GM11168 (cell line): ENCODE results near the gene DUSP10.

Experiments
- in situ Hi-C: fragments of 300-500 bp; cut with MboI; formaldehyde crosslinking; loops from one replicate; pipeline ENCODE4 v1.12.0; 2022; ENCODE audit warnings: low sequenced_read_pairs; ENCODE audit not compliant: unreplicated experiment

DUSP10 gene

DNA sequence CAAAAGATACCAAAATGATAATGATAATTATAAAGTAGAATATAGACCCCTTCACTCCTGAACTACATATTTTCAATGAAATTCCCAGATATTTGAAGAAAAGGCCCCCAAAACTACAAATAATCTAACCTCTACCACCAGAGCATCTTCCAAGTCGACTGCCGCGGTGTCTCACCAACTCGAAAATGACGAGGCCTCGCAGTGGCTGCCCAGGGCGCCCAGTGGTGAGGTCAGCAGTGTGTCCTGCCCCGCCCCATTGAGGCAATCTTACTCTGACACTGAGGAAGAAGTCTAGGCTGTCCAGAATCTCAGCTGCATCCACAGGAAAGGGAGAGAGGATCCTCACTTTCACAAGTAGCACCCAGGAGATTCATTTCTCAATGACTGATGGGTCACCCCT lies 5.2 kb downstream of the DUSP10 start:
- in situ Hi-C loops, result no loop called here

DNA sequence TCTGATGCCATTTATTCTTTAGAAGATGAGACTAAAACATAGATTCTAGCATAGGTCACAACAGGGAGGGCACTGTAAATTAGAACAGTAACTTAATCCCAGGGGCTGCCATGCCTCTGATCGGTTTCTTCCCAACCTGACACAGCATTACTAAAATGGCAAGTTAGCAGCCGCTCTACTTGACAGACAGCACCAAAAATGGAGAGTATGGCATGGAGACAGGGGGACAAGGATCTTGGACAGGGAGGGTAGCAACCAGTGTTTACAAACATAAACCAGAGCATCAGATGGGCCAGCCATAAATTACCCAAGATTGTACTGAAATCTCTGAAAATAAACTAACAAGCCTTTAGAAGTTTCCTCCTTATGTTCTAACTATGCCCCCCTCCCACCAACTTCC lies 5.9 kb downstream of the DUSP10 start:
- in situ Hi-C loops, result no loop called here

DNA sequence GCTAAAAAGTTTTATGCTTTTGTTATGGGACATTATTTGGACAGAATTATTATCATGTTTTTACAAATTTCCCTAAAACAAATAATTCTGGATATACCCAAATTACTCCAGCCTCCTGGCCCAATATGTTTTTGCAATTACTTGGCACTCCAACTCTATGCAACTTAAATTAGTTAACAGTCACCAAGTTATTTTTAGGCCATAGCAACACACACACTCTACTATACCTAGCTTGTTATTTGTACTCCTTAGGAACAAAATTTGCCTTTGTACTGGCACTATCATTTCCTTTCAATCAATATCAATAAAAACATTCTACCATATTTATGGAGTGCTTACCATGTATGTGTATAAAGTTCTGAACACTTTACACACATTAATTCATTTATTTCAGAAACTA lies 7.7 kb downstream of the DUSP10 start:
- in situ Hi-C loops, result no loop called here

DNA sequence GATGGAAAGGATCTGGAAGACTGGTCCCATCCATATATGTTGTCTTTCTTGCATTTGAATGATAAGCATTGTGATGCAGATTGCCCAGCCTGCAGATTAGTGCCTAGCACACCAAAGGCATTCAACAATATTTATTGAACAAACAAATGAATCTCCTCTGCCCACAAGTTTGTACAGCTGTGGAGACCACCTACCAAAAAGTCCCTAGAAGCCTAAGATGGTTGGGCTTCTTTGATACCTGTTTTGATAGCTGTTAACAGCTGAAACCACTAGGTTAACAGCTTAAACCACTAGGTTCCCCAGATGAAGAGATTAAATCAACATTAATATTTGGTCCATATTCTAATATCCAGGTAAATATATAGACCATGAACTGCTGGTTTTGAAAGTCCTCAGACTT lies 9.8 kb downstream of the DUSP10 start:
- in situ Hi-C loops, result no loop called here

DNA sequence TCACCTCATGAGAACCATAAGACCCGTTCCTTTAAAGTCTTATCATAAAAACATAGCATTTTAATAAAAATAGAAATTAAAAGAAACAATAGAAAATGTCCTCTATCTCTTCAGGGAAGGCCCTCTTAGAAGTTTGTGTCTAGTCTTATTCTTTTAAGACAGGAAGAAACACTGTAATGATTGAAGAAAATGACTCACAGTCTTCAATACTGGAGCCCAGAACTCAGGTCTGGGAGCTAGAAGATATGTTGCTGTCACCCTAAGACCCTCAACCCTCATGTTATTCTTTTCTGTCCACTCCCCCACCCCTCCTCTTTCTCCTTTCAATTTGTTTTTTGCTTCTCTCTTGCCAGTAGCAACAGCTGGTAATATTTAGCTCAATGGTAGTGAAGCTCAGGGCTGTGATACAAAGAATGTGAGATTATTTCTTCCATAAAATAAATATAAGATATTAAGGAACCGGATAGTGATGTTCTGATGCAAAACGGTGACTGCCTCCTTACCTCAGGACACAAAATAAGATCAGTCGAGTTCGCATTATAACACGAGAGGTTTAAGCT lies 12.0 kb downstream of the DUSP10 start:
- in situ Hi-C loops, result no loop called here

DNA sequence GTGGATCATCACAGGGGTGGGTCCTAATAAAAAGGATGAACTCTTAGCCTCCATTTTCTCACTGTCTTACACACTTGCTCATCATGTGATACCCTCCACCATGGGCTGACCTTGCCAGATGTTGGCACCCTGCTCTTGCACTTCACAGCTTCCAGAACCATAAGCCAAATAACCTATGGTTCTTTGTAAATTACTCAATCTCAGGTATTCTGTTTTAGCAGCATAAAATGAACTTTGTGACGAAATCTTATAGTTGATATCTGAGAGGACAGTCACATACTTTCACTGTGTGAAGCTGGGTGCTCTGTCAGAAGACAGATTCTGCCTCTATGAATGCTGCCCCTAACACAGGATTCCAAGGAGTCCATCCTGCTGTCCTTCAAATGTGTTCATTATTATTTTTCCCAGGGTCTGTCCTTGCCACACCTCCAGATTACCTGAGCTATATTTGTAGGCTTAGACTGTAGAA lies 13.8 kb downstream of the DUSP10 start:
- in situ Hi-C loops, result no loop called here

DNA sequence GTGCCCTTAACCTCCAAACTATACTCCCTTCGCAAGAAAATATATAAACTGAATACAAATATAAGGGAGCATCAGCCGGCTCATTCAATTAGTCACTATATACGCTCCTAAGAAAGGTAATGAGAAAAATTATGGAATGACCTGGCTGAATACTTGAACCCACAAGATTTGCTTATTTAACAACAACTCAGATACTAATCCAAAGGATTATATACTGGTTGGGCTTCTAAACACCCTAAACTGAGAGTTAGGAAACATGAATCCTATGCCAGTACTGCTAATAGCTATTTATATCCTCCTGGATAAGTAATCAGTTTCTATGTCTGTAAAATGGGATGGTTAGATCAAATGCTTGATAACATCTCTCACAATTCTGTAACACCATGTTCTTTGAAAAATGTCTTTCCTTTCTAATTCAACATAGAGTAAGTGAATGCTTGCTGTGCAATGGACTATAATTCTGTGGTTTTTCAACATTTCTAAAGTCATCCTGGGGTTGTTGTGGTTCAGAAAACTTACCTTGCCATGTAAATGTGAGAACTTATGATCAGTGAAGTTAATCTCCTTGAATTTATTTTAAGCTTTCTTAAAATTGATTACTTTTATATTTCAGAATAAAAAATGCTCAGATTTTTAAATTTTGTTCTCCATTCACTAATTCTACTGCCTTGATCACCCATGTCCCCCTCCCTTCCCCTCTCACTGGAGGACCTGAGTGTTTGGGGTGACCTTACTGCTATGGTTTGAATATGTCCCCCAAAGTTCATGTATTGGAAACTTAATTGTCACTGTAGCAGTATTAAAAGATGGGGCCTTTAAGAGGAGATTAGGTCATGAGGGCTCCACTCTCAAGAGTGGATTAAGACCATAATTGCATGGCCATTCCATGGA lies 14.5 kb downstream of the DUSP10 start:
- in situ Hi-C loops, result no loop called here

DNA sequence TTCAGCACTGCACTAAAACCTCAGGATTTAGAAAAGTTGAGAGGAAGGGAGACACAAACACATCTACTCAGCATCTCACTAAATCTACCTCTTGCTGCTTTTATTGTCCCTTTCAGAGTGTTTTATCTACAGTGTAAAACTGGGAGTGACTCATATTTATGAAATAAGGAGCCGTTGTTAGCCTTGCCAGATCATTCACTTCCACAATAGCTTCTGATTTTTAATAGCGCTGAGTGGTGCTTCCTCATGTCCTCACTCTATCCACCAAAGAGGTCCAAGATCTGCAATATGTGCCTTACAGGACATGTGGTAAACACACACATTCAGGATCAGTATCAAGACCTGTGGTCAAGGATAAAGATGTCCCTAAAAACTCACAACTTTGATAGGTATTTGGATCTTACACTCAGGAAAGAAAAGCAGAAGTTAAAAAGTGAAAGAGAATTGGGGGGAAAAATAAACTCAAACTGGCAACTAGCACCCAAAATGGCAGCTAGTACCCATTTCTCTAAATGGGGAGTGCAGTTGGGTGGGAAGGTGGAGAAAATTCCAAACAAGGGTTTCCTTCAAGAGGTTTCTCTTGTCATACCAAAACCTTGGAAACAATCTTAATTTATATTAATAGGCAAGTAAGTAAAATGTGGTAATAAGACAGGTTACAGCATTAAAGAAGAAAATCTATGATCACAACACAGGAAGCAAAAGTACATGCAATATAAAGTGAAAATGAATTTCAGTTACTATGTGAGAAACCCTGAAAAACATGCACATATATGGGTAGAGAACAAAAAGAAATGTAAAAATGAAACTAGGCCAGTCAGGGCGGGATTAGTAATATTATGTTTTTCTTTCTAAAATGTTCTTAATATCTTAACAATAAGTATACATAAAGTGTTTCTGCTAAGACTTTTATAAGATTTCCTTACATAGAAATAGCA lies 15.9 kb downstream of the DUSP10 start:
- in situ Hi-C loops, result no loop called here

DNA sequence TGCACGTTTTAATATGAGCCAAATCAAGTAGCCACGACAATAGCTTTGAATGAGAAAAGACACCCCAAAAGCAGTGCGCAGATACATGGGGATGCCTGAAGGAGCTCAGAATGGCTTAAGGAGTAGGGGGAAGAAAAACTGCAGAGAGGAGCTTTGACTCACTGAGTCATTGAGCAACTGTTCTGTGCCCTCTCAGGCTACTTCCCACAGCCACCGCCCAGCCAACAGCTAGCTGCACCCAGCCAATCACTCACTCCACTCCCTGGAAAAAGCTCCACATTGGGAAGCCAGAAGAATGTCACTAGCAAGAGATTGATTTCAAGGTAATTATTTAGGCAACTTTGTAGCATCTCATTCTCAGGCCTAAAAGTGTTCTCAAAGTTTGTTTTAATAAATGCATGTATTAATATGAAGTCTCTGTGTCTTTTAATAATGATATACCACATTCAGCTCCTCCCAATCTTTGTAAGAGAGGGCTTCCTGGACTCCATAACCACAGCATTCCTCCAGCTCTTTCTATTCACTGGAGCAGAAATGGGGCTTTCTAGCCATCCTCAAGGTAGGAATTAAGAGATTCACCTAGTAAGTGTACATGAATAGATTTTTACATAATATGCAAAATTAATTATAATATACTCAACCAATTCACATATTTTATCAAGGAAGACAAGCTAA lies 16.8 kb downstream of the DUSP10 start:
- in situ Hi-C loops, result no loop called here

DNA sequence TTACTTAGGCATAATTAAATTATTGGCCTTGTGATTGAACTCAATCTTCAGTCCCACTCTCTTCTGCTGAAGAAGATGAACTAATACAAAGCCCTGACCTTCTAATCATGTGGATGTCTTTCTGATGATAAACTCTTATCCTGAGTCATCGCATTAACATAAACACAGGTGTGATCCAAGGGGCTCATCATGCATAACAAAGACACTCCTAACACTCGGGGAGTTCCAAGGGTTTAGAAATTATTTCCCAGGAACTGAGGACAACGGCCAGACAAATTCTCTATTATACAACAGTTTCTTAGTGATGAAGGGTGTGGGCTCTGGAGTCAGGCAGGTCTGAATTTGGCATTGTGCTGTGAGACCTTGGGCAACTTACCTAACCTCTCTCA lies 18.0 kb downstream of the DUSP10 start:
- in situ Hi-C loops, result no loop called here

DNA sequence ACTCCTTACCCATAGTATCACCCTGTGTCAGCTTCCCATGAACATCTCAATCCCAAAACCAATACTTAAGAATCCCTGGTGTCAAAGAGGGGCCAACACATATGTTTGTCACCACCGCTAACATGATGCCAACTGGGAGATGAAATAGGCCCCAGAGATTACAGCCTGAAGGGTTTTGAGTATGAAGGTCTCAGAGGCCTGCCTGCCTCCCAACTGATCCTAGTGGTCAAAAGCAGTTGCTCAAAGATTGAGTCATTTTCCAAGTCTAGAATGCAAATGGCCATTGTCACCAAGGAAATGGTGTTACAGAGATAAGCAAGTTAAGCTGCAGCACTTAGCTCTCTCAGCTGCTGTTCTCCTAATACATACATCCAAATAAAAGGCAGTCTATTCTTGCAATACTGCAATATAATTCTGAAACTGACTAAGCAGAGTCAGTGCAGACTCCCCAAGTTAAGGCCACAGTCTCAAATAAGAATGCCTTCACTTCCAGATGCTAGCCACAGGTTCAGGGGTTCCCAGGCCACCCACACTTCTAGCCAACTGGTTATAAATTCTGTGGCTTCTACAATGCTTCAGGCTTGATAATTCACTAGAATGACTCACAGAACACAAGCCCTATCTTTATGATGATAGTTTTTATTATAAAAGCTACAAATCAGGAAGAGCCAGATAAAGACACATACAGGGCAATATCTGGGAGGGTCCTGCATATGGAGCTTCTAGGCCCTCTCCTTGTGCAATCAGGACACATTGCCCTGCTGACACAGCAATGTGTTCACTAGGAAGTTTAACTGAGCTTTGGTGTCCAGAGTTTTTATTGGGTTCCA lies 18.7 kb downstream of the DUSP10 start:
- in situ Hi-C loops, result no loop called here

DNA sequence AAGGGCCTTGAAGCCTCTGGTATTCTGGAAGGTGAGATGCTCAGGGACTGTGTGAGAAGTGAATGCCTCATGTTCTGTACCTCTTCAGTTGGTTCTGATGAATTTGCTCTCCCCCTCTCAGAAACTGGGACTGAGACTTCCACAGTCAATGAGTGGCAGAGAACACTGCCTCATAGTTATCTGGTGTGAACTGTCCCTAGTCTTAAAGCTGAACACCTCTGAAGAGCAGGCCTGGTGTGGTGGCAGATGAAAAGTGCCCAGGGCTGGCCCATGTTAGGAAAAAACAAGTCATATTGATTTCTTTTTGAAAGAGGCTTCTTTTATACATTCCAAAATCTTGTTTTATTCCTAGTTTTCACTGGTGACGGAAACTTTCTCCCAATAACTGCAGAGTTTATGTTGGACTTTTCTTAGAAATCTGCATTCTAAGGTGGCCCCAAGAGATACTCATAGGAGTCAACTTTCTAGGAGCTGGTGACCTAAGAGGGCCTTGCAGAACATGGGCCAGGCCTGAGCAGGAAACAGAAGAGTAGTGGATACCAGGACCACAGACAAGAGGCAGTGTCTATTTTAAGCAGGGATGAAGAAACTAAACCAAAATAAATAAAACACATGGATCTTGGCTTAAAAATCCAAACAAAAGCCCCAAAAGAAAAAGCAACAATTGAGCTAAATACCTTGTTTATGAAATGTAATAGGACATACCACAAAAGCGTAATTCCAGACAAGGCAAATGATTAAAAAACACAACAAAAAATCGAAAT lies 19.5 kb downstream of the DUSP10 start:
- in situ Hi-C loops, result no loop called here

DNA sequence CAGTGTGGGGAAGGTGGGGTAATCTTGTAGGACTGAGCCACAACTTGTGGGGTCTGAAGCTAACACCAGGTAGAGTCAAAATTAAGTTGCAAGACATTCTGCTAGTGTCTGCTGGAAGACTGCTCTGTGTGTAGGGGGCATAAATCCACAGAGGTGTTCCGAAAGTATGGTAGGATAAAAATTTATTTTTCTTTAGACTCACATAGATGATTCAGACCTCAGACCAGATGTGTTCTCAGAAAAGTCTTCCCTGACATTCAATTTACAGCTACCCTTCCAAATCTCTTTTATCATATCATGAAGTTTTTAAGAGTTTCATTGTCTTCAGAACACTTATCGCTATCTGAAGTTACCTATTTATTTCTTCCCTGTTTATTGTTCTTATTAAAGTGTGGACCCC lies 21.3 kb downstream of the DUSP10 start:
- in situ Hi-C loops, result no loop called here

DNA sequence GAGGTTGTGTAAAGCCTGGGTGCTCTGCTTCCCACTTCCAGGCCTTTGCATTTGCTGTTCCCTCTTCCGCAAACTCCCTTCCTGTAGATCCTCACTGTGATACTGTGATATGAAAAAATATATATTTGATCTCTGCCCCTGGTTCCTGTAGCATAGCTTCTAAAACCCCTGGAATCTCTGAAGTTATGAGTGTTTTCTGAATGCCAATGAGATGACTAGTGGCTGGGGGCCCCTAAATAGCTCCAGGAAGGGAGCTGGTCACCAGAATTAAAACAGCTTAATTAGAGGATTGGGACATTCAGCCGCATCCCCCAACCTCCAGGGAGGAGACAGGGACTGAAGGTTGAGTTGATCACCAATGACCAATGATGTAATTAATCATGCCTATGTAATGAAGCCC lies 21.9 kb downstream of the DUSP10 start:
- in situ Hi-C loops, result no loop called here

DNA sequence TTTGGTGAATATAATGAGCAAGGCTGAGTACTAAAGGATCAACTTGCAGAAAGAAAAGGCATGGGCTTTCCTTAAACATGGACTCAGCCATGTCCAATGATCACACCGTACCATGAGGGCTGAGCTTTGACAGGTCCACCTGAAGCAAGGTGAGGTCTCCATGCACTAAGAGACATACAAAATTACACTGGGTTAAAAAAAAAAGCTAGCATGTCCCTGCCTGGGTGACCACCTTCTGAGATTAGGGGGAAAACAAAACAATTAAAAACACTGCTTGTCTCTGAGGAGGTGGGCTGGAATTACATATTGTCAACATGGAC lies 22.7 kb downstream of the DUSP10 start:
- in situ Hi-C loops, result no loop called here

DNA sequence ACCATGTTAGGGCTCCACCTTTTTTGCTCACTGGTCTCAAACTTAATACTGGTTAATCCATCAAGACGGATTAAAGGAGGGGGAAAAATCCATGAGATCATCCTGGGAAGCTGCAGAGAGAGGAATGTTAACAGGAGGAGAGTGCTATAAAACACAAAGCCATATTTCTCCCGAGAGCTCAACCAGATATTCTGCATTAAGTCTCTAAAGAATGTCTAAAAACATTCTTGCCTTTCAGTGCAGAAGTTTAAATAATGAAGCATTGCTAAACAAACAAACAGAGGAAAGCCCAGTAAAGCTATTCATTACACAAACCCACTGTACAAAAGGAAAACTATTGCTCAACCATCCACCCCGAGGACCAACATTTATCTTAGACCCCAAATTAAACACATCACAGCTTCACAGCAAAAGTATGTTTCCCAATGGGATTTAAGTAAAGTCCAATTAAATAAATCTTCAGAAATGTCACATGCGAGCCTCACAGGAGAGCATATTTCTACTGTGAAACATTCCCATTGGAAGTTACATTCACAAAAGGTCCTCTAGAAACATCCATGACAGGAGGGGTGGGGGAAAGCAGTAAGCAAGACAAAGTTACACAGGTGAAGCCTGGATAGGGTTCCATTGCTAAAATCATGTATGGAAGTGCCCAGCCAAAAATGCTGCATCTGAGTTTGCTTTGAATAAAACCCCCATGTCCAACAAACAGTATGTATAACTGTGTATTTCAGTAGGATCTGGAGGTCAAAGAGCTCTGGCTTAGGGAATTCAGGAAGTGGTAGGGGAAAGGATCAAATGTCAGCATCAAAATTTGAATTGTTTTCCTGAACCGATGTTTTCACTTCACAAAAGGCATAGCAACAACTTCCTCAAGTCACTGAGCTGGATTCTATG lies 23.3 kb downstream of the DUSP10 start:
- in situ Hi-C loops, result no loop called here

DNA sequence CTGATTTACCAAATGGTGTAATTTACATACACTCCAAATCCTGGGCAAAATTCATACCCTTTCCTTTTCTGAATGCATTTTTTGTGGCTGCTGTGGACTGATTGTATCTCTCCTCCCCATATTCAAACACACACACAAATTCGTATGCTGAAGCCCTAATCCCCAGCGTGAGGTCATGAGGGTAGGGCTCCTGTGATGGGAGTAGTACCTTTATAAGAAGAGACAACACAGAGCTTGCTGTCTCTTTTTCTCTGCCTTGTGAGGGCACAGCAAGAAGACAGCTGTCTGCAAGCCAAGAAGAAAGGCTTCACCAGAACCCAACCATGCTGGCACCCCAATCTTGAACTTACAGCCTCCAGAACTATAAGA lies 24.4 kb downstream of the DUSP10 start:
- in situ Hi-C loops, result no loop called here
